ENCODE data around the gene DNAH5.

- TF ChIP-seq CTCF (conservative IDR thresholded peaks at IDR 0.05), result no peak
- TF ChIP-seq ZFX (IDR thresholded peaks at IDR 0.05), result no peak
Observed at GRCh38 chr5:13700626-13701025, 243.9 kb downstream of the DNAH5 start.

Measured in C4-2B (cell line).